HG02763 (cell line): ENCODE results near the gene TAF12.
A peak's percentile ranks its signal among the peaks of the same experiment; 100 is the strongest.
"Not testable (repeated sequence)": the region's sequence is repeated elsewhere in the genome, so short reads cannot be mapped to it uniquely, and the experiment has no call there.

ENCODE experiments used
- ATAC-seq: cut with Tn5 transposase; IDR thresholded peaks from one replicate; pipeline ENCODE4 v1.9.1; 2021; ENCODE audit warnings: mild to moderate bottlenecking, moderate library complexity; ENCODE audit not compliant: unreplicated experiment

Gene TAF12

GRCh38 chr1:28642847-28643635 is at the start of gene TAF12:
TAF12 (minus strand) TSS chr1:28643067; CDS start chr1:28622081, 20,986 bp downstream.
- peak; percentile 85 for ATAC-seq

GRCh38 chr1:28691627-28692026 is 48.8 kb upstream of the TAF12 start:
- not testable (repeated sequence) for ATAC-seq

- no peak for ATAC-seq
Observed at GRCh38 chr1:28684937-28685336, 42.1 kb upstream of the TAF12 start.

- no peak for ATAC-seq
Observed at GRCh38 chr1:28682840-28683239, 40.0 kb upstream of the TAF12 start.

GRCh38 chr1:28680151-28680550 is 37.3 kb upstream of the TAF12 start:
- no peak for ATAC-seq

GRCh38 chr1:28675924-28676257 is 33.0 kb upstream of the TAF12 start:
- ATAC-seq, result no peak

GRCh38 chr1:28672971-28673370 is 30.1 kb upstream of the TAF12 start:
- not testable (repeated sequence) for ATAC-seq

- ATAC-seq, result no peak
Observed at GRCh38 chr1:28671254-28671780, 28.4 kb upstream of the TAF12 start.

GRCh38 chr1:28668956-28669723 is 26.3 kb upstream of the TAF12 start:
- ATAC-seq, result peak; percentile 63

- ATAC-seq, result peak; percentile 82
Observed at GRCh38 chr1:28668191-28668955, 25.5 kb upstream of the TAF12 start, which contains the start of gene GMEB1. GMEB1 (plus strand) TSS chr1:28668784; CDS start chr1:28683613, 14,829 bp downstream.

- no peak for ATAC-seq
Observed at GRCh38 chr1:28666806-28667205, 23.9 kb upstream of the TAF12 start.

GRCh38 chr1:28663871-28664470 is 21.1 kb upstream of the TAF12 start:
- no peak for ATAC-seq

- ATAC-seq, result no peak
Observed at GRCh38 chr1:28656335-28656734, 13.5 kb upstream of the TAF12 start.

- ATAC-seq, result not testable (repeated sequence)
Observed at GRCh38 chr1:28655448-28656311, 12.8 kb upstream of the TAF12 start.

GRCh38 chr1:28653870-28654269 is 11.0 kb upstream of the TAF12 start:
- ATAC-seq, result not testable (repeated sequence)

- not testable (repeated sequence) for ATAC-seq
Observed at GRCh38 chr1:28653063-28653462, 10.2 kb upstream of the TAF12 start.

GRCh38 chr1:28648474-28649198 is 5.8 kb upstream of the TAF12 start, which contains the start of gene RNU11:
RNU11 (plus strand) TSS chr1:28648600.
- ATAC-seq, result peak; percentile 65

- peak; percentile 73 for ATAC-seq
Observed at GRCh38 chr1:28648008-28648473, 5.2 kb upstream of the TAF12 start.

GRCh38 chr1:28646040-28646439 is 3.2 kb upstream of the TAF12 start:
- ATAC-seq, result no peak
